ENCODE measurements around the gene CRADD. TPM values are rescaled to one million over a fixed set of nuclear protein-coding genes. Genes with fewer than 3 reads are reported as not detected.

CRADD gene
- total RNA-seq, 2 experiments from 2014 or later: 7.0 to 11.3 TPM

DNA sequence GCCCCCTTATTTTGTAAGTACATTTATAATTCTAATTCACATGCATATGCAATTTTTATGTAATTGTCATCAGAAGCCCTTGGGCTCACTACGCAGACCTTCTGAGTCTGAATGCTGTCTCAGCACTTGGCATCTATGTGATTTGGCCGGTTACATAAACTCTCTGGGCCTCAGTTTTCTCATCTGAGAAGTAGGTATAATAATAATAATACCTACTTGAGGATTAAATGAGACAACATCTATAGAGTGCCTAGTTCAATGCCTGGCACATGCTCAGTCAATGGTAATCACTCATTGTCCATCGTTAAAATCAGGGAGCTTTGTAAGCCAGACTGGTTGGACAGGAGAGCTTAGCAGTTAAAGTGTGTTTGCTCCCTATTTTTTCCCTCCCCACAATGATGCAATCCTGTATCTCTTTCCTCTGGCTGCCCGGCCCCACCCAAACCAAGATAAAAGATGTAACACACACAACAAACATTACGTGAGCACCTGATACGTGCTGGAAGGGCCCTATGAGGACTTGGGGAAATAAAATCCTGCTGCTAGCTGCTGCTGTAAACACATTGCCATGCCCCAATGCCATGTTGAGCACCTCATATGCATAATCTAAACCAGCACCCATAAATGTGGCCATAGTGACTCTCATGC is 235.0 kb downstream of the CRADD start:
- intact Hi-C loops (cut with micrococcal nuclease): no loop called here
- Mint-ChIP-seq H3K27ac (no peak overlapping the region), H3K4me1 (ENCODE audit: low read depth) (no peaks in the 10 kb centered on the region), H3K9me3 (no peaks in the 10 kb centered on the region), H3K27me3 (no peaks in the 10 kb centered on the region), H3K4me3 (no peak overlapping the region), H3K36me3 (ENCODE audit: low read depth) (no peaks in the 10 kb centered on the region)
- TF ChIP-seq, protein P1, sequence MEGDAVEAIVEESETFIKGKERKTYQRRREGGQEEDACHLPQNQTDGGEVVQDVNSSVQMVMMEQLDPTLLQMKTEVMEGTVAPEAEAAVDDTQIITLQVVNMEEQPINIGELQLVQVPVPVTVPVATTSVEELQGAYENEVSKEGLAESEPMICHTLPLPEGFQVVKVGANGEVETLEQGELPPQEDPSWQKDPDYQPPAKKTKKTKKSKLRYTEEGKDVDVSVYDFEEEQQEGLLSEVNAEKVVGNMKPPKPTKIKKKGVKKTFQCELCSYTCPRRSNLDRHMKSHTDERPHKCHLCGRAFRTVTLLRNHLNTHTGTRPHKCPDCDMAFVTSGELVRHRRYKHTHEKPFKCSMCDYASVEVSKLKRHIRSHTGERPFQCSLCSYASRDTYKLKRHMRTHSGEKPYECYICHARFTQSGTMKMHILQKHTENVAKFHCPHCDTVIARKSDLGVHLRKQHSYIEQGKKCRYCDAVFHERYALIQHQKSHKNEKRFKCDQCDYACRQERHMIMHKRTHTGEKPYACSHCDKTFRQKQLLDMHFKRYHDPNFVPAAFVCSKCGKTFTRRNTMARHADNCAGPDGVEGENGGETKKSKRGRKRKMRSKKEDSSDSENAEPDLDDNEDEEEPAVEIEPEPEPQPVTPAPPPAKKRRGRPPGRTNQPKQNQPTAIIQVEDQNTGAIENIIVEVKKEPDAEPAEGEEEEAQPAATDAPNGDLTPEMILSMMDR (IDR thresholded peaks at IDR 0.05): no peak
- DNase-seq (no peak), ATAC-seq (no peak)
- ChIA-PET POLR2A (no interaction called here), CTCF (interaction anchor here (0.9 kb wide), 1 partner anchor 71 kb away, joined by 4 read pairs; no protein-coding TSS in a partner anchor)

GRCh38 chr12:93913845-93914244 is 236.7 kb downstream of the CRADD start:
- DNase-seq (no peak), ATAC-seq (no peak)
- intact Hi-C loops (cut with micrococcal nuclease): no loop called here
- no peaks in the 10 kb centered on the region for H3K4me1 Mint-ChIP-seq (ENCODE audit: low read depth)
- POLR2A ChIA-PET: no interaction called here
- H3K36me3 Mint-ChIP-seq (ENCODE audit: low read depth): no peaks in the 10 kb centered on the region
- TF ChIP-seq, protein P1 (IDR thresholded peaks at IDR 0.05): no peak
- H3K4me3 Mint-ChIP-seq: no peak overlapping the region
- CTCF ChIA-PET: interaction anchor here (0.5 kb wide), 1 partner anchor 291 kb away, joined by 3 read pairs; no protein-coding TSS in a partner anchor
- H3K9me3 Mint-ChIP-seq: no peaks in the 10 kb centered on the region
- no peaks in the 10 kb centered on the region for H3K27me3 Mint-ChIP-seq
- H3K27ac Mint-ChIP-seq: no peak overlapping the region

- H3K27ac Mint-ChIP-seq: no peak overlapping the region
- no peak overlapping the region for H3K4me3 Mint-ChIP-seq
- POLR2A ChIA-PET: no interaction called here
- ATAC-seq: no peak
- DNase-seq: no peak
- CTCF ChIA-PET: interaction anchor here (0.5 kb wide), 1 partner anchor 291 kb away, joined by 3 read pairs; no protein-coding TSS in a partner anchor
- H3K4me1 Mint-ChIP-seq (ENCODE audit: low read depth): no peaks in the 10 kb centered on the region
- H3K27me3 Mint-ChIP-seq: no peaks in the 10 kb centered on the region
- no peaks in the 10 kb centered on the region for H3K9me3 Mint-ChIP-seq
- TF ChIP-seq, protein P1 (IDR thresholded peaks at IDR 0.05): no peak
- no peaks in the 10 kb centered on the region for H3K36me3 Mint-ChIP-seq (ENCODE audit: low read depth)
- intact Hi-C loops (cut with micrococcal nuclease): no loop called here
These were observed 237.1 kb downstream of the CRADD start for GRCh38 chr12:93914281-93914680.

DNA sequence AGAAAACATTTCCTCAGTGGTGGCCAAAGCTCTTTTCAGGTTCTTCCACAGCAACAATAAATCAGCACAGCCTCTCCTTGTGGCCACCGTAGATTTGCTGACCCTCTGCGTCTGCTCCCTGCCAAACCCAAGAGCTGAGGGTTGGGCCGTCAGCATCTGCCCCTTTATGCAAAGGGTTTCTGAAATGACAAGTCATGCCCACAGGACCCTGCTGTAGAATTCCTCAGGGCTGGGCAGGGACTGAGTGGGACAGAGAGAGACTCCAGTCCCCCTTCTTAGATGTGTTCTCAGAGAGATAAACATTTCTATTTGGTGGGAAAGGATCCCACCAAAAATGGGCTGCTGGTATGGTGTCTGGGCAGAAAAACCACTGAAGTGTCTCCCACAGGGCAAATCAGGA is 238.2 kb downstream of the CRADD start:
- Mint-ChIP-seq H3K27me3 (no peaks in the 10 kb centered on the region), H3K27ac (no peak overlapping the region)

DNA sequence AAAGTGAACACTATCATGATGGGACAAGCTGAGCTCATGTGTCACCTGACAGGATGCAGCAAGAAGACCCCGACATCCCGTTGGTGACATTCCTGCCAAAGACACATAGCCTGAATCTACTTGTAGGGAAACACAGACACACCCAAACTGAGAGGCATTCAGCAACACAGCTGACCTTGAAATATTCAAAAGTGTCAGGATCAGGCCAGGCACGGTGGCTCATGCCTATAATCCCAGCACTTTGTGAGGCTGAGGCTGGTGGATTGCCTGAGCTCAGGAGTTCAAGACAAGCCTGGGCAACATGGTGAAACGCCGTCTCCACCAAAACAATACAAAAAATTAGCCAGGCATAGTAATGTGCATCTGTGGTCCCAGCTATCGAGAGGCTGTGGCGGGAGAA is 239.2 kb downstream of the CRADD start:
- intact Hi-C loops (cut with micrococcal nuclease): no loop called here
- H3K36me3 Mint-ChIP-seq (ENCODE audit: low read depth): no peaks in the 10 kb centered on the region
- no peaks in the 10 kb centered on the region for H3K27me3 Mint-ChIP-seq
- ATAC-seq: no peak
- H3K9me3 Mint-ChIP-seq: no peaks in the 10 kb centered on the region
- ChIA-PET CTCF (no interaction called here), POLR2A (no interaction called here)
- no peak overlapping the region for H3K4me3 Mint-ChIP-seq
- no peak overlapping the region for H3K27ac Mint-ChIP-seq
- H3K4me1 Mint-ChIP-seq (ENCODE audit: low read depth): no peaks in the 10 kb centered on the region
- no peak for DNase-seq
- TF ChIP-seq, protein P1 (IDR thresholded peaks at IDR 0.05): no peak

More for the DNA sequence above, 238.2 kb downstream of the CRADD start:
- TF ChIP-seq, protein P1 (IDR thresholded peaks at IDR 0.05): no peak
- intact Hi-C loops (cut with micrococcal nuclease): no loop called here
- no peak overlapping the region for H3K4me3 Mint-ChIP-seq
- POLR2A ChIA-PET: no interaction called here
- no peak for ATAC-seq
- H3K9me3 Mint-ChIP-seq: no peaks in the 10 kb centered on the region
- DNase-seq: no peak
- CTCF ChIA-PET: no interaction called here
- no peaks in the 10 kb centered on the region for H3K4me1 Mint-ChIP-seq (ENCODE audit: low read depth)
- H3K36me3 Mint-ChIP-seq (ENCODE audit: low read depth): no peaks in the 10 kb centered on the region
